ENCODE measurements around the gene CFAP77. TPM values are rescaled to one million over a fixed set of nuclear protein-coding genes. Genes with fewer than 3 reads are reported as not detected.

The CFAP77 gene
- total RNA-seq, 2 experiments from 2014 or later = not detected

DNA sequence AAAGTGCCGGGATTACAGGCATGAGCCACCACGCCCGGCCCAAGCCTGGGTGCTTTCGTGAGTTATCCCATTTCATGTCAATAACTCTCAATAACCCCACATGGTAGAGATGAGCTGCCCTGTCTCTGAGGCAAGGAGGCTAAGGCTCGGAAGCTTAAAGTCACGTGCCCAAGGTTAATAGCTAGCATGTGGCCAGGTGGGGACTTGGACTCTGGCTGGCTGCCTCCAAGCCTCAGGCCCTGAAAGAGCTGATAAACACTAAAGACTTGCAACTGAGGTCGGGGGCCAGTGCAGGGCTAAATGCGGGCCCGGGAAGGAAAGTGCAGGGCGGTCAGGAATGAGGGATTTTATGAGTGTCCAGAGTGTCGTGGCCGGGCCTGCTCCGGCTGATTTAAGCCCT, 141.5 kb downstream of the CFAP77 start:
- H3K27me3 Mint-ChIP-seq = peaks cover 14% of the 10 kb centered on the region
- H3K9me3 ChIP-seq (ENCODE audit: control insufficient read depth in 1 of 2, insufficient read depth in 1 of 2, low read length in 2 of 2) = peaks cover 0 to 2% of the 10 kb centered on the region in 2 experiments
- intact Hi-C loops (cut with DNase I, micrococcal nuclease) = no loop called here
- H3K4me1 ChIP-seq (ENCODE audit: insufficient read depth, low read length) = no peaks in the 10 kb centered on the region
- no peak overlapping the region for H3K4me3 Mint-ChIP-seq
- H3K27me3 ChIP-seq (ENCODE audit: control insufficient read depth in 1 of 2, insufficient read depth in 2 of 2, low read length in 2 of 2) = peaks cover 0 to 7% of the 10 kb centered on the region in 2 experiments
- ATAC-seq (ENCODE audit: poor library complexity) (no peak), DNase-seq (no peak)
- ChIA-PET CTCF (no interaction called here), POLR2A (no interaction called here)
- H3K36me3 ChIP-seq (ENCODE audit: insufficient read depth, low read length) = no peaks in the 10 kb centered on the region
- H3K4me1 Mint-ChIP-seq (ENCODE audit: low read depth) = no peaks in the 10 kb centered on the region
- no peaks in the 10 kb centered on the region for H3K9me3 Mint-ChIP-seq
- TF ChIP-seq, protein P1, sequence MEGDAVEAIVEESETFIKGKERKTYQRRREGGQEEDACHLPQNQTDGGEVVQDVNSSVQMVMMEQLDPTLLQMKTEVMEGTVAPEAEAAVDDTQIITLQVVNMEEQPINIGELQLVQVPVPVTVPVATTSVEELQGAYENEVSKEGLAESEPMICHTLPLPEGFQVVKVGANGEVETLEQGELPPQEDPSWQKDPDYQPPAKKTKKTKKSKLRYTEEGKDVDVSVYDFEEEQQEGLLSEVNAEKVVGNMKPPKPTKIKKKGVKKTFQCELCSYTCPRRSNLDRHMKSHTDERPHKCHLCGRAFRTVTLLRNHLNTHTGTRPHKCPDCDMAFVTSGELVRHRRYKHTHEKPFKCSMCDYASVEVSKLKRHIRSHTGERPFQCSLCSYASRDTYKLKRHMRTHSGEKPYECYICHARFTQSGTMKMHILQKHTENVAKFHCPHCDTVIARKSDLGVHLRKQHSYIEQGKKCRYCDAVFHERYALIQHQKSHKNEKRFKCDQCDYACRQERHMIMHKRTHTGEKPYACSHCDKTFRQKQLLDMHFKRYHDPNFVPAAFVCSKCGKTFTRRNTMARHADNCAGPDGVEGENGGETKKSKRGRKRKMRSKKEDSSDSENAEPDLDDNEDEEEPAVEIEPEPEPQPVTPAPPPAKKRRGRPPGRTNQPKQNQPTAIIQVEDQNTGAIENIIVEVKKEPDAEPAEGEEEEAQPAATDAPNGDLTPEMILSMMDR (IDR thresholded peaks at IDR 0.05) = no peak
- no peak overlapping the region for H3K27ac ChIP-seq (ENCODE audit: low read depth in 1 of 2, low read length in 2 of 2)
- no peak overlapping the region for H3K27ac Mint-ChIP-seq
- no peaks in the 10 kb centered on the region for H3K36me3 Mint-ChIP-seq (ENCODE audit: low read depth)
- no peak overlapping the region for H3K4me3 ChIP-seq (ENCODE audit: low read length)

DNA sequence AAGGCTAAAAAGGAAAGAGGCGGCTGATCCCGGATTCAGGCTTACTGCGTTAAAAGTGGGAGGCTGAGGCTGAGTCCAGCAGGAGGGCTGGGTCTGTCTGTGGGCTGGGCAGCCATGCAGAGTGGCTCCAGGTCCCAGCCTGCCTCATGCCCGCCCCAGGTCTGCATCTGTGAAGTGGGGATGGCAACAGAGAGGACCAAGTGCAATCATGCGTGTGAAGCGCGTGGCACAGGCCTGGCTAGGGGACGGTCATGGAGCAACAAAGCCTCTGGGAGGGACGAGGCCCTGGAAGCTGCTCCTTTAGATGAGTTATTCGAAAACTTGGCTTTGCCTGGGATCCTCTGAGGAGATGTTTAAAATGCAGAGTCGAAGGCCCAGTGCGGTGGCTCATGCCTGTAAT, 142.0 kb downstream of the CFAP77 start:
- Mint-ChIP-seq H3K4me1 (ENCODE audit: low read depth) (no peaks in the 10 kb centered on the region), H3K27me3 (peaks cover 14% of the 10 kb centered on the region), H3K27ac (no peak overlapping the region), H3K9me3 (no peaks in the 10 kb centered on the region), H3K36me3 (ENCODE audit: low read depth) (no peaks in the 10 kb centered on the region), H3K4me3 (no peak overlapping the region)
- intact Hi-C loops (cut with DNase I, micrococcal nuclease) = no loop called here
- TF ChIP-seq, protein P1 (IDR thresholded peaks at IDR 0.05) = no peak
- Histone ChIP-seq H3K27ac (ENCODE audit: low read depth in 1 of 2, low read length in 2 of 2) (no peak overlapping the region), H3K4me1 (ENCODE audit: insufficient read depth, low read length) (no peaks in the 10 kb centered on the region), H3K36me3 (ENCODE audit: insufficient read depth, low read length) (no peaks in the 10 kb centered on the region), H3K9me3 (ENCODE audit: control insufficient read depth in 1 of 2, insufficient read depth in 1 of 2, low read length in 2 of 2) (peaks cover 0 to 7% of the 10 kb centered on the region in 2 experiments), H3K4me3 (ENCODE audit: low read length) (no peak overlapping the region), H3K27me3 (ENCODE audit: control insufficient read depth in 1 of 2, insufficient read depth in 2 of 2, low read length in 2 of 2) (peaks cover 0 to 3% of the 10 kb centered on the region in 2 experiments)
- ChIA-PET POLR2A (no interaction called here), CTCF (no interaction called here)
- ATAC-seq (ENCODE audit: poor library complexity) (no peak), DNase-seq (no peak)

DNA sequence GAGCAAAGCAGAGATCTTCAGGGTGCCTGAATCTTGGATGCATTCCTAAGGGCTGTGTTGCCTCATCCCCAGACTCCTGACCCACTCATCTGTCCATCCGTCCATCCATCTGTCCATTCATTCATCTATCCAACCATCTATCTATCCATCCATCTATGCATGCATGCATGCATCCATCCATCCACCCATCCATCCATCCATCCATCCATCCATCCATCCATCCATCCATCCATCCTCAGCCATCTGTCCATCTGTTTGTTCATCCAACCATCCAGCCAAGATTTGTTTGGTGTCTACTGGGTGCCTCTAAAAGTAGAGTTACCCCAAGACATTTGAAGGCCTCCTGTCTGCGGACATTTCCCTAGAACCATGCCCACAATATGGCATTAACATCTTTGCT, 144.7 kb downstream of the CFAP77 start:
- ChIA-PET CTCF (no interaction called here), POLR2A (no interaction called here)
- H3K27ac ChIP-seq (ENCODE audit: low read depth in 1 of 2, low read length in 2 of 2) = no peak overlapping the region
- ATAC-seq (ENCODE audit: poor library complexity) (no peak), DNase-seq (no peak)
- no peaks in the 10 kb centered on the region for H3K36me3 ChIP-seq (ENCODE audit: insufficient read depth, low read length)
- no peaks in the 10 kb centered on the region for H3K4me1 Mint-ChIP-seq (ENCODE audit: low read depth)
- no peaks in the 10 kb centered on the region for H3K4me1 ChIP-seq (ENCODE audit: insufficient read depth, low read length)
- peaks cover 17% of the 10 kb centered on the region for H3K27me3 Mint-ChIP-seq
- H3K9me3 ChIP-seq (ENCODE audit: control insufficient read depth in 1 of 2, insufficient read depth in 1 of 2, low read length in 2 of 2) = peaks cover 0 to 10% of the 10 kb centered on the region in 2 experiments
- TF ChIP-seq, protein P1 (IDR thresholded peaks at IDR 0.05) = no peak
- peaks cover 4% of the 10 kb centered on the region for H3K9me3 Mint-ChIP-seq
- no peaks in the 10 kb centered on the region for H3K36me3 Mint-ChIP-seq (ENCODE audit: low read depth)
- H3K27ac Mint-ChIP-seq = no peak overlapping the region
- H3K4me3 Mint-ChIP-seq = no peak overlapping the region
- intact Hi-C loops (cut with DNase I, micrococcal nuclease) = no loop called here
- H3K4me3 ChIP-seq (ENCODE audit: low read length) = no peak overlapping the region
- peaks cover 3 to 5% of the 10 kb centered on the region in 2 experiments for H3K27me3 ChIP-seq (ENCODE audit: control insufficient read depth in 1 of 2, insufficient read depth in 2 of 2, low read length in 2 of 2)
